GM18951 (cell line): Measurements from ENCODE around the gene ORMDL3.
"Not testable (repeated sequence)": the region's sequence is repeated elsewhere in the genome, so short reads cannot be mapped to it uniquely, and the experiment has no call there.

Experiments
- POLR2A ChIP-seq: IDR thresholded peaks from 4 replicates; pipeline ENCODE4 v1.6.1; 2011; ENCODE audit warnings: mild to moderate bottlenecking; ENCODE audit not compliant: insufficient read length, insufficient read depth; ENCODE audit errors: extremely low read depth
- in situ Hi-C: fragments of 300-500 bp; cut with MboI; formaldehyde crosslinking; loops from one replicate; pipeline ENCODE4 v1.12.0; 2022; ENCODE audit warnings: low sequenced_read_pairs, mixed read lengths, inconsistent platforms; ENCODE audit not compliant: unreplicated experiment

ORMDL3 gene

DNA sequence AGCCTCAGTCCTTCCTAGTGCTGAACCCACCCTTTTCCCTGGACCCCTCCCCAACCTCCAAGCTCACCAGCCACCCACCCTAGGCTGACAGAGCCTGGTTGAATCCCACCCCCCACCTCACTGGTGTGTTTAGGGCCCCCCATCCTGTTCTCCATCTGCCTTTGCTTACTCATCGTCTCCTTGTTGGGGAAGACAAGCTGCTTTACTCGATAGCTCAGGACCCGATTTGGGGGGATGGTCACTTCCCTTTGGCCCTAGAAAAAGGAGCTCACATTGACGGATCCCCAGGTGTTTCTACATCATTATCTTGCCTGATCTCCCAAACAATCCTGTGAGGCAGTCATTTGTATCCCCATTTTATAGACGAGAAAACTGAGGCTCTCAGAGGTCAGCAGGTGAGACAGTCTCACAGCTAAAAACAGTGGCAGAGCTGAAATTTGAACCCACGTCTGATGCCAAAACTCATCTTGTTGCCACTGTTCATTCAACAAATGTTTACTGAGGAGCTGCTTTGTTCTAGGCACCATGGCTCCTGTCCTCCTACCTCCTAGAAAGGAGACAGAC, 18.5 kb downstream of the ORMDL3 start:
- in situ Hi-C loops = no loop called here
- TF ChIP-seq POLR2A = no peak

DNA sequence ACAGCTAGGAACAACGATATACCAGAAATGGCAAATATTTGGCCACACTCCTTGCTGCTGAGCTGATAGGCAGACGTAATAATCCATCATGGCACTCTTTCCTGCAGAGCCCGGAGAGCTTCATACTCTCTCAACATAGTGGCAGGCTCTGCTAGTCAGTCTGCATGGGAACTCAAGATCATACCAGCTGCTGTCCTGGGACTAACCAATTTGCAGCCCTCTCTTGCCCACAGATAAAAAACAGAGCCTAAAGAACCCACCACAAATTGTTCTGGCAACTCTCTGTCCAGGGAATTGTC, 22.5 kb downstream of the ORMDL3 start:
- in situ Hi-C loops = no loop called here
- TF ChIP-seq POLR2A = no peak

DNA sequence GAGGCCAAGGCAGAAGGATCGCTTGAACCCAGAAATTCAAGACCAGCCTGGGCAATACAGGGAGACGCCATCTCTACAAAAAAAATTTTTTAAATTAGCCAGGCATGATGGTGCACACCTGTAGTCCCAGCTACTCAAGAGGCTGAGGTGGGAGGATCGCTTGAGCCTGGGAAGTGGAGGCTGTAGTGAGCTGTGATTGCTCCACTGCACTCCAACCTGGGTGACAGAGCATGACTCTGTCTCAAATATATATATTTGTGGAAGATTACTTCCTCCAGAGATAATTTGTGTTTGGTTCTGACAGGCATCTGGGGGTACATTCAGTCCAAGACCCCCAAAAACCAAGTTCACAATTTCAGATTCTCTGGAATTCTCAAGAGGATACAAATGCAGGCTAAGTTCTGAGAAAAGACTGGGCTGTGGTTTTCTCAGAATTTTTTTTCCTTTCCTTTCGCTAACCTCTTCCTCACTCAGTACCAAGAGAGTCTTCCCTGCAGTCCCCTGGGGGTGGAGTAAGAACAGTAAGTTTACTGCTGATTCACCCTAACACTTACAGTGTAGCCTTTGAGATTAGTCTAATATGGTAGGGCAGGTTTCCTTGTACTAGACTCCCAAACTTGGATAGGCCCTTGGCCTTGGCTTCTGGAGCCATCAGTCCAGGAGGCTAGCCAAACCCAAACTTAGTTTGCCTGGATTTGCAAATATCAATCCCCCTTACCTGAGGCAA, 24.1 kb downstream of the ORMDL3 start:
- in situ Hi-C loops = no loop called here

DNA sequence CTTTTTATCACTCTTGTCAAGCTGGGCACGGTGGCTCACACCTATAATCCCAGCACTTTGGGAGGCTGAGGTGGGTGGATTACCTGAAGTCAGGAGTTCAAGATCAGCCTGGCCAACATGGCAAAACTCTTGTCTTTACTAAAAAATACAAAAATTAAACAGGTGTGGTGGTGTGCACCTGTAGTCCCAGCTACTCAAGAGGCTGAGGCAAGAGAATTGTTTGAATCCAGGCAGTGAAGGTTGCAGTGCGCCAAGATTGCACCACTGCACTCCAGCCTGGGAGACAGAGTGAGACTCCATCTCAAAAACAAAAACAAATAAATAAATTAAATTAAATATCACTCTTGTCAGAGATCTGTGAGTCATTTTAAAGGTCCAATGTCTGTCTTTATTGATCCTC, 25.4 kb downstream of the ORMDL3 start:
- in situ Hi-C loops = not testable (repeated sequence)

More for the DNA sequence above, 24.1 kb downstream of the ORMDL3 start:
- no peak for TF ChIP-seq POLR2A

DNA sequence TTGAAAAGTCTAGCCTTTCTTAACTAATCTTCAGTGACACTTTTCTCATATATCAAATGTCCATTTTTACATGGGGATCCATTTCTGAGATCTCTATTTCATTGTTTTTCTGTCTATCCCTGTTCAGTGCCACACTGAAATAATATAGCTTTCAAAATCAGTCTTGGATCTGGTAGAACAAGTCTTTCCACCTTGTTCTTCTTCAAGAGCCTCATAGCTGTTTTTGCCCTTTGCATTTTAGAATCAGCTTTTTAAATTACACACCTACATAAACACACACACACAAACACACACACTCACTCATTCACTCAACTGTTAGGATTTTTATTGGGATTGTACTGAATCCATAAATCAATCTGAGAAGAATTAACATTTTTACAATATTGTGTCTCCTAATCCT, 28.2 kb downstream of the ORMDL3 start:
- in situ Hi-C loops = no loop called here
- no peak for TF ChIP-seq POLR2A

DNA sequence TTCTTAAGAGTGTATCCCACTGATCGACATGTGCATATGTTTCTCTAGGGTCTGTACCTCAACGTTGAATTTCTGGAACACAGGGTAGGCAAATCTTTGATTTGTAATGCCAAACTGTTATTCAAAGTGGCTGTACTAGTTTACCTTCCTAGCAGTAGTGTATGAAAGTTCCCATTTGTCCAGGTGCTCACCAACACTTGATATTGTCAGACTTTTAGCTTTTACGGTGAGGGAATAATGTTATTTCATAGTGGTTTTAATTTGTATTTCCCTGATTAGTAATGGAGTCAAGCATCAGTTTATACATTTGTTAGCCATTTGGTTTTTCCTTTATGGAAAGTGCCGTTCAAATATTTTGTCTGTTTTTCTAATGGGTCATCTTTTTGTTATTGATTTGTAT, 29.3 kb downstream of the ORMDL3 start:
- in situ Hi-C loops = no loop called here
- no peak for TF ChIP-seq POLR2A

DNA sequence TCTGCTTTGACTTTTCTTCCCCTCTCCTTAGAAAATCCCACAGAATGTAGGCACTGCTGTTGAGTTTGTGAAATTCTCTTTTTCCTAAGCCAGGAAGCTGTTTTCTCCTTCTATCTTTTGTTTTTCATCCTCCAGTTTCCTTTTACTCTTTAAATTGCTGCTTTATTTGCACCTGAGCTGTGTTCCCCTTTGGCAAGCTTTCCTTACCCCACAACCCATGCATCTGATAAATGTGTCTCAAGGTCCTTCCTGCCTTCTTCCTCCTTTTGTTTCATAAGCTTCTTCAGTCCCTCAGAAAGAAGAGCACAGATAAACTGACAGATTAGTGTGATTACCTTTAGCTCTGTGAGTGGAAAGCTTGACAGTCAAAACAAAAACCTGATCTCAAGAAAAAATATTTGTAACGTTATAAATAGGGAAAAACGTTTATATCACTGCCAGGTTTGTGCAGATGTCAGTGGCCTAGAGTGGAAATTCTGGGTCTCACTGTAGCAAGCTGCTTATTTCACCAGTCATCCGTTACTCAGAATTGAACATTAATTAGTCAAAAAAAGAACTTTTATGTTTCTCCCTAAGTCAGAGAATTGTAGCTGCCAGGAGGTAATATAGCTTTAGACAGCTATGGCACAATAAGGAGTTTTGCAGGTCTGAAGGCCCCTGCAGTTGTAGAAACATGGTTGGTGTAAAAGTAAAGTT, 32.6 kb downstream of the ORMDL3 start:
- TF ChIP-seq POLR2A = no peak
- in situ Hi-C loops = no loop called here

DNA sequence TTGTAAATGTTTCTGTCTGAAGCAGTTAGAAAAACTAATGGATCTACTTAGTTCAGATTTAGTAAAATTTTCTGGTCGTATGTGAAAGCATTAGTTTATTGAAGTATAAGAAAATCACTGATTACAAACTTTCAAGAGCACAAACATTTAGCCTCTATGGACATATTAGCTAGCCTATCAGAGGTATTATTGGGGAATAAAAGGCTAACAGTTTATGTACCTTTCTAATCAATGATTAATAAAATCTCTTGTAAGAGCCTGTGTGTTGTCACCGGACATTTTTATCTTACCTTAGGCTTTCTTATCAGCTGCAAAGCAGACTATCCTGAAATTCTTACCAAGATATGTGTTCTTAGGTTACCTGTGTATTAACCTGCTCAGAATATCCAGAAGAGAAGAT, 38.2 kb downstream of the ORMDL3 start:
- TF ChIP-seq POLR2A = no peak
- in situ Hi-C loops = no loop called here

DNA sequence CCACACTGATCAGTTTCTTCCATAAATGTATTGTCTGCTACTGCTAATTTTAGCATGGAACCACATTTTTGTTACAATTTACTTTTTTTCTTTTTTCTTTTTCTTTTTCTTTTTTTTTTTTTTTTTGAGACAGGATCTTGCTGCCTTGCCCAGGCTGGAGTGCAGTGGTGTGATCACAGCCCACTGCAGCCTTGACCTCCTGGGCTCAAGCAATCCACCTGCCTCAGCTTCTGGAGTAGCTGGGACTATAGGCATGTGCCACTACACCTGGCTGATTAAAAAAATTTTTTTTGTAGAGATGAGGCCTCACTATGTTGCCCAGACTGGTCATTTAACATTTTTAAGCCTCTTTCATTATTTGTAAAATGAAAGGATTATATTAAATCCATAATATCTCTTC, 40.3 kb downstream of the ORMDL3 start:
- in situ Hi-C loops = no loop called here
- TF ChIP-seq POLR2A = no peak

DNA sequence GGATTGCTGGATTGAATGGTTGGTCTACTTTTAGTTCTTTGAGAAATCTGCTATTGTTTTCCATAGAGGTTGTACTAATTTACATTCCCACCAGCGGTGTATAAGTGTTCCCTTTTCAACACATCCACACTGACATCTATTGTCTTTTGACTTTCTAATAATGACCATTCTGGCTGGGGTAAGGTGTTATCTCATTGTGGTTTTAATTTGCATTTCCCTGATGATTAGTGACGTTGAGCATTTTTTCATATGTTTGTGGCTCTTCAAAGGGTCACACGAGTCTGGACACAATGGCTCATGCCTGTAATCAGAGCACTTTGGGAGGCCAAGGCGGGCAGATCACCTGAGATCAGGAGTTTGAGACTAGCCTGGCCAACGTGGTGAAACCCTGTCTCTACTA, 41.3 kb downstream of the ORMDL3 start:
- in situ Hi-C loops = not testable (repeated sequence)

DNA sequence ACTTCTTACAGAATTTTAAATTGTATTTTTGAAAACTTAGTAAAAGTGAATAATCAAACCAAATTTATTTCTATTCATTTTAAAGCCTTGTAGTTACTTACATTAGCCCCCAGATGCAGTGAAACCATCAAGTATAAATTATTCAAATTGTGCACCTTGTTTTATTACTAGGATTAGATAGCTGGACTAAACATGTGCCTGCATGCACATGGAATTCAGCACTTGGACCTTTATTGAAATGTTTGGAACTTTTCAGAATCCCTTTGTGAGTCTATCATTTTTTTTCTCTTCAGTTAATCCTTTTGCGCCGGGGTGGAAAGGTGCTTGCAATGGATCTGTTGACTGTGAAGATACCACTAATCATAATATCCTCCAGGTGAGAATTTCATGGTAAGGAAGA, 54.6 kb downstream of the ORMDL3 start:
- TF ChIP-seq POLR2A = no peak

DNA sequence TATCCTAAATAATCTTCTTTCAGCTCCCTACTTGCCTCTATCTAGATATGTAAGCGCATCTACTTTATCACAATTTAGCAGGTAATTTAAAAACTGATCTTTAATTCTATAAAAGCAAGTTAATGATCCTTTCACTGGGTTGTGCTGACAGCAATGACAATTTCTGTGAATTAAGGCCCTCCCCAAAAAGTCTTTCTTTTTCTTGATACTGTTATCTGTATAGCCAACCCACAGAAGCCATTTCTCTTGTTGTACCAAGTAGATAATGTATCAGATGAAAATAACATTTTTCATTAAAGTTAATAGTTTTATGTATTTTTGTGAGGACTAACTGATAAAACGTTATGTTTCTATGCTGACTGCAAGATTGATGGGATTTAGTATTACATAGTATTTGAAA, 55.6 kb downstream of the ORMDL3 start:
- in situ Hi-C loops = loop anchor here (10.0 kb wide), 1 partner anchor 113 kb away; the partner anchor contains the start of gene PSMD3
- TF ChIP-seq POLR2A = no peak

More for the DNA sequence above, 54.6 kb downstream of the ORMDL3 start:
- in situ Hi-C loops = loop anchor here (10.0 kb wide), 1 partner anchor 112 kb away; the partner anchor contains the start of gene PSMD3
